Mesothelial cell of epicardium (in vitro differentiated cells): ENCODE data around the gene PTGR3. TPM values are rescaled to one million over a fixed set of nuclear protein-coding genes. Genes with fewer than 3 reads are reported as not detected.

Experiments
- DNase-seq, 2 experiments: peaks; one replicate each; pipeline ENCODE4 v3.0.0; 2021; ENCODE audit warnings: low spot score in 2 of 2; ENCODE audit not compliant: unreplicated experiment in 2 of 2
- H3K27ac Mint-ChIP-seq: 2 replicates; pipeline ENCODE4 v1.8.0; 2021; ENCODE audit warnings: mixed read lengths
- H3K27me3 Mint-ChIP-seq: 2 replicates; pipeline ENCODE4 v1.8.0; 2021; ENCODE audit warnings: low read depth, mixed read lengths
- H3K36me3 Mint-ChIP-seq: 2 replicates; pipeline ENCODE4 v1.8.0; 2021; ENCODE audit warnings: mixed read lengths
- H3K4me1 Mint-ChIP-seq: 2 replicates; pipeline ENCODE4 v1.8.0; 2021; ENCODE audit warnings: mixed read lengths
- H3K4me3 Mint-ChIP-seq: 2 replicates; pipeline ENCODE4 v1.8.0; 2021; ENCODE audit warnings: mild to moderate bottlenecking, moderate library complexity, mixed read lengths
- H3K9me3 Mint-ChIP-seq: 2 replicates; pipeline ENCODE4 v1.8.0; 2021; ENCODE audit warnings: mixed read lengths
- total RNA-seq: library from RNA; stranded (reverse); gene quantifications from 3 replicates; pipeline ENCODE4 v1.2.1, GENCODE V29; 2021
- TF ChIP-seq, protein P1 (sequence below): fragments of 200-600 bp; sonication (generic); IDR thresholded peaks from one replicate; pipeline ENCODE4 v1.5.0; 2021; ENCODE audit warnings: antibody characterized with exemption; ENCODE audit not compliant: unreplicated experiment

Gene PTGR3
- total RNA-seq, 1 donor from 2014 or later = 47.0 TPM

DNA sequence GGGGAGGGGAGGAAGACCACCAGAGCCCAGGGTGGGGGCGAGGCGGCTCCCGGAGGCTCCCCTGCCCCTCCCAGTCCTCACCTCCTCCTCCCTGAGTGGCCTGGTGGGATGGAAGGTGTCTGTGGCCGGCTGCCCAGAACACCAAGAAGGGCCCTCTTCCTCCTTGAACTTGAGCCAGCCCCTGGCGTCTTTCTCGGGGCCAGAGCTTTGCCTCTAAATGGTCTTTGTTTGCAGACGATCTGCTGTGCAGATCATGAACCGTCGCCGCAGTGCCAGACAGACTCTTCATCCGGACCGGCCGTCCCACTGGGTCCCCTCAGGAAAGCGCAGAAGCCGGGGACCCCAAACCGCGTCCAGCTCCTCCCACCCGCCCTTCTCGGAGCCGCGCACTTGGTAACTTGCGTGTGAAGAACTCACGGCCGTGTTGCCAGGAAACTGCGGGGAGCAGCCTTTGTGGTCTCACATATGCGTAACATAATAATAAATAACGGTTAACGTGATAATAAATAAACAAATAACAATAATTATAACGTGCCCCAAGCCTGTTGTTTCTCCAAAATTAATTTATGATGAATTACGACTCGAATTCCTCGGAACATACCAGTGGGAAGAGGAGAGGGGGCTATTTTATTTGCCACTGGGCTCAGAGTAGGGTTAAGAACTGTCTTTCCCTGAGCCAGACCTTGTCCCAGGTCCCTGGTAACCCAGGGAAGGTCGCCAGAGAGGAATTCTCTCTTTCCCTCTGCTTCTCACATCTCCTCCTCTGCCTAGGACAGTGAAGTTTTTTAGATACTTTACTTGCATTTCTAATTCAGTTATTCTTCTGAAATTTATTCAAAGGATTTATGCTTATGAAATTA is 41.0 kb downstream of the PTGR3 start:
- H3K4me1 Mint-ChIP-seq = peaks cover 4% of the 10 kb centered on the region

GRCh38 chr18:75167137-75167536 is 41.8 kb downstream of the PTGR3 start:
- no peaks in the 10 kb centered on the region for H3K9me3 Mint-ChIP-seq
- no peak overlapping the region for H3K4me3 Mint-ChIP-seq
- no peak for DNase-seq
- H3K27ac Mint-ChIP-seq = no peak overlapping the region
- H3K27me3 Mint-ChIP-seq = peaks cover 3% of the 10 kb centered on the region
- TF ChIP-seq, protein P1, sequence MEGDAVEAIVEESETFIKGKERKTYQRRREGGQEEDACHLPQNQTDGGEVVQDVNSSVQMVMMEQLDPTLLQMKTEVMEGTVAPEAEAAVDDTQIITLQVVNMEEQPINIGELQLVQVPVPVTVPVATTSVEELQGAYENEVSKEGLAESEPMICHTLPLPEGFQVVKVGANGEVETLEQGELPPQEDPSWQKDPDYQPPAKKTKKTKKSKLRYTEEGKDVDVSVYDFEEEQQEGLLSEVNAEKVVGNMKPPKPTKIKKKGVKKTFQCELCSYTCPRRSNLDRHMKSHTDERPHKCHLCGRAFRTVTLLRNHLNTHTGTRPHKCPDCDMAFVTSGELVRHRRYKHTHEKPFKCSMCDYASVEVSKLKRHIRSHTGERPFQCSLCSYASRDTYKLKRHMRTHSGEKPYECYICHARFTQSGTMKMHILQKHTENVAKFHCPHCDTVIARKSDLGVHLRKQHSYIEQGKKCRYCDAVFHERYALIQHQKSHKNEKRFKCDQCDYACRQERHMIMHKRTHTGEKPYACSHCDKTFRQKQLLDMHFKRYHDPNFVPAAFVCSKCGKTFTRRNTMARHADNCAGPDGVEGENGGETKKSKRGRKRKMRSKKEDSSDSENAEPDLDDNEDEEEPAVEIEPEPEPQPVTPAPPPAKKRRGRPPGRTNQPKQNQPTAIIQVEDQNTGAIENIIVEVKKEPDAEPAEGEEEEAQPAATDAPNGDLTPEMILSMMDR = no peak
- H3K4me1 Mint-ChIP-seq = peaks cover 4% of the 10 kb centered on the region
- no peaks in the 10 kb centered on the region for H3K36me3 Mint-ChIP-seq

More for the DNA sequence above, 41.0 kb downstream of the PTGR3 start:
- no peak for DNase-seq
- no peaks in the 10 kb centered on the region for H3K36me3 Mint-ChIP-seq
- no peak overlapping the region for H3K4me3 Mint-ChIP-seq
- TF ChIP-seq, protein P1 = no peak
- peaks cover 5% of the 10 kb centered on the region for H3K27me3 Mint-ChIP-seq
- H3K27ac Mint-ChIP-seq = no peak overlapping the region
- no peaks in the 10 kb centered on the region for H3K9me3 Mint-ChIP-seq

- TF ChIP-seq, protein P1 = no peak
- Mint-ChIP-seq H3K36me3 (no peaks in the 10 kb centered on the region), H3K27me3 (peaks cover 6% of the 10 kb centered on the region), H3K4me3 (no peak overlapping the region), H3K4me1 (peaks cover 4% of the 10 kb centered on the region), H3K9me3 (no peaks in the 10 kb centered on the region), H3K27ac (no peak overlapping the region)
- no peak for DNase-seq
These were observed 43.0 kb downstream of the PTGR3 start for GRCh38 chr18:75165926-75166325.

- no peak for DNase-seq
- TF ChIP-seq, protein P1 = no peak
- H3K9me3 Mint-ChIP-seq = no peaks in the 10 kb centered on the region
- H3K27me3 Mint-ChIP-seq = peaks cover 13% of the 10 kb centered on the region
- H3K27ac Mint-ChIP-seq = no peak overlapping the region
- H3K4me3 Mint-ChIP-seq = no peak overlapping the region
- no peaks in the 10 kb centered on the region for H3K36me3 Mint-ChIP-seq
- peaks cover 4% of the 10 kb centered on the region for H3K4me1 Mint-ChIP-seq
These were observed 44.5 kb downstream of the PTGR3 start for GRCh38 chr18:75164479-75164878.

DNA sequence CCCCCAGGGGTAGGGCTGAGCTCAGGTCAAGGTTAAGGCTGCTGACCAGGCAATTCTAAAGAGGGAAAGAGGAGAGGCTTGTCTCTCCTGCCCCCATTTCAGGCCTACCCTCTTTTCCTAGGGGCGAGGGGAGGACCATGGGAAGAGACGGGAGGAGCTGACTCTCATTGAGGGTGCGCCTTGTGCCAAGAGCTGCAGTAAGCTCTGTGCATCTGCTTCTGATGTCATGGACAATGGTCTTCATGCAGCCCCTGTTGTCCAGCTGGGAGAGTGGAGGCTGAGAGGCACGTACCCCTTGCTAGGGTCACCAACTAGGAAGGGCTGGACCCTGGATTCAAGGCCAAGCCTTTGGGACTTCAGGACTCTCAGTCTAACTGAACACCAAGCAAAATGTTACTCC is 45.2 kb downstream of the PTGR3 start:
- TF ChIP-seq, protein P1 = no peak
- no peaks in the 10 kb centered on the region for H3K36me3 Mint-ChIP-seq
- H3K4me3 Mint-ChIP-seq = no peak overlapping the region
- DNase-seq = no peak
- peaks cover 3% of the 10 kb centered on the region for H3K4me1 Mint-ChIP-seq
- H3K27ac Mint-ChIP-seq = no peak overlapping the region
- no peaks in the 10 kb centered on the region for H3K9me3 Mint-ChIP-seq
- H3K27me3 Mint-ChIP-seq = peaks cover 13% of the 10 kb centered on the region
